HG03045 (cell line): Measurements from ENCODE around the gene ZDHHC3.

Source experiments
- ATAC-seq: cut with Tn5 transposase; IDR thresholded peaks from one replicate; pipeline ENCODE4 v1.9.1; 2021; ENCODE audit warnings: mild to moderate bottlenecking, moderate library complexity; ENCODE audit not compliant: unreplicated experiment

ZDHHC3 gene

GRCh38 chr3:44930911-44931310 lies 45.1 kb downstream of the ZDHHC3 start:
- no peak for ATAC-seq

DNA sequence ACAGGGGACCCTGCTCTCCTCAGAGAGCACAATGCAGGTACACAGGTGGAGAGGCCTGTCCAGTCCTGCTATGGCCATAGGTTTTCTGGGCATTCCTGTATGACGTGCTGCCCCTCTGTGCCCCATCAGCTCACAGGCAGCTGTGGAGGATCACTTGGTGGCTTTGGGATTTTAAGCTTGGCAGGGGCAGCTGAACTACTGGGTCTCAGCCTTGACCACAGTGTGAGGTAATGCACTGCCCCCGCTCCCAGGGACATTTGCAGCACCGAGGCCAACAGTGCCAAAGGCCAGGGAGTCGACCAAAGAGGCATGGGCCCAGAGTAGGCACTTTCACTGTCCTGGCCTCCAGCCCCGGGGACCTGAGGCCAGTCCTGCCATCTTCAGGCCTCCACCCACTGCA lies 46.2 kb downstream of the ZDHHC3 start:
- no peak for ATAC-seq

GRCh38 chr3:44927371-44927770 lies 48.6 kb downstream of the ZDHHC3 start:
- ATAC-seq, result no peak

DNA sequence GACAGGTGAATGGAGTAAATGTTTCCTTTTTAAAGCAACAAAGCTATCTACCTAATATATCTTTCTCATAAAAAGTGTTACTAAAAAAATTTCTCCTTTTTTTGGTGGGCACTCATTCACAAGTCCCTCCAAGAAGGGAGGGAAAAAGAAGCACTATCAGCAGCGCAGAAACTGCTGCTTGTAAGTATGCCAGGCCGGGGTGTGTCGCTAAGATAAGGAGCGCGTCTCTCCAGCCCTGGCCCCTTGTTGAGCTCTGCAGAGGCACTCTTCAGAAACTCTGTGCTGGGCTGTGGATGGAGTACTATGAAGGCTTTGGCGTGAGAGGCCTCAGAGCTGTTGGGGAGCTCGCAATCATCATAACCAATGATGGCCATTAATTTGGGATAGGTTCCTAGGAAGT lies 49.1 kb downstream of the ZDHHC3 start:
- no peak for ATAC-seq

GRCh38 chr3:44926172-44926571 lies 49.8 kb downstream of the ZDHHC3 start:
- no peak for ATAC-seq

- no peak for ATAC-seq
These were observed 51.4 kb downstream of the ZDHHC3 start for GRCh38 chr3:44924457-44925084.

- ATAC-seq, result no peak
These were observed 52.1 kb downstream of the ZDHHC3 start for GRCh38 chr3:44923632-44924456.

DNA sequence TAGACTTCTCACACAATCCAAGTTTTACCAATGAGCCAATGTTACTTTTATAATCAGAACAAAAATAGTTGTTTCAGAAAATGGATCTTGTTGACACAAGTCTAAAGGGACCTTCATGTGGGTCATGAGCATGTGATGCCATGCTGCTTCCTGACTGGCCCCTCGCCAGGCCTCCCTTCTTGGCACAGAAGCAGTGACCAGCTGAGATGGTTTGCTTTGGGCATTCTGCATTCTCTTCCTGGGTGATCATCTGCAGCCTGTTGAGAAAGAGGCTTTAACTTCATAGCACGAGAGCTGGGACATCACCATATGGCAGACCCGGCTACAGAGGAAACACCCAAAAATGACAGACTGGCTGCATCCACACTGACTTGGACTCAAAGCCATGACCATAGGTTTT lies 55.9 kb downstream of the ZDHHC3 start:
- ATAC-seq, result no peak

- ATAC-seq, result no peak
These were observed 57.4 kb downstream of the ZDHHC3 start for GRCh38 chr3:44918581-44918980.

- ATAC-seq, result no peak
These were observed 57.9 kb downstream of the ZDHHC3 start for GRCh38 chr3:44918087-44918486.

GRCh38 chr3:44915702-44916438 lies 60.1 kb downstream of the ZDHHC3 start:
- ATAC-seq, result no peak

DNA sequence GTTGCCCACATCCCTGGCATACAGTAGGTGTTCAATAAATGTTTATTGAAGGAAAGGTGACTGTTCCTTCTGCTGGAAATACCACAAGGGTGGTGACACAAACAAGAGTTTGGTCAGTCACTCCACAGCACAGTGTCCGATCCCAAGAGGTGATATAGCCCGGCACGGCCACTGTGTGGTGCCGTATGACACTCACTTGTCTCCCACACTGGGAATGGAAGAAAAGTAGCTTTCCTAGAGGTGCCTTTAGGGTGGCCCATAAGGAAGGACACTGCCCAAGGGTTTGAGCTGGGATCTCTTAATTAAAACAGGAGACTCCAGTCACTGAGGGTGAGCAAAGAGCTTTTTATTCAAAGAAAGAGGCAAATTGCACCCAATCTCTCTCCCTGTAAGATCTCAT lies 61.0 kb downstream of the ZDHHC3 start:
- ATAC-seq, result no peak

DNA sequence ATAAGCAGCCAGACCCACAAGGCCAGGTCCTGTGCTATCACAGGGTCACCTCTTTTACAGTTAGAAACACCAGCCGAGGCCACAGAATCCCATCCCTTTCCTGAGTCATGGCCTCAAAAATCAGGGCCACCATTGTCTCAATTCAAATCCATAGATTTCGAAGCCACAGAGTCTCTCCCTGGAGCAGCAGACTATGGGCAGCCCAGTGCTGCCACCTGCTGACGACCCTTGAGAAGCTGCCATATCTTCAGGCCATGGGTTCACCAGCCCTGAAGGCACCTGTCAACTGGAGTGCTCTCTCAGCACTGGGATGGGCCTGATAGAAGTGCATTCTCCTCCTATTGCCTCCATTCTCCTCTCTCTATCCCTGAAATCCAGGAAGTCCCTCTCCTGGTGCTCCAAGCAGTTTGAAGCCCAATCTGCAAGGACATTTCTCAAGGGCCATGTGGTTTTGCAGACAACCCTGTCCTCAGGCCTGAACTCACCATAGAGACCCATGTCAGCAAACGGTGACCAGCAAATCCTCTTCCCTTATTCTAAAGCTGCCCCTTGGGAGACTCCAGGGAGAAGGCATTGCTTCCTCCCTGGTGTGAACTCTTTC lies 62.0 kb downstream of the ZDHHC3 start:
- no peak for ATAC-seq

- ATAC-seq, result no peak
These were observed 65.3 kb downstream of the ZDHHC3 start for GRCh38 chr3:44910693-44911092.

GRCh38 chr3:44909063-44909462 lies 66.9 kb downstream of the ZDHHC3 start:
- ATAC-seq, result no peak

DNA sequence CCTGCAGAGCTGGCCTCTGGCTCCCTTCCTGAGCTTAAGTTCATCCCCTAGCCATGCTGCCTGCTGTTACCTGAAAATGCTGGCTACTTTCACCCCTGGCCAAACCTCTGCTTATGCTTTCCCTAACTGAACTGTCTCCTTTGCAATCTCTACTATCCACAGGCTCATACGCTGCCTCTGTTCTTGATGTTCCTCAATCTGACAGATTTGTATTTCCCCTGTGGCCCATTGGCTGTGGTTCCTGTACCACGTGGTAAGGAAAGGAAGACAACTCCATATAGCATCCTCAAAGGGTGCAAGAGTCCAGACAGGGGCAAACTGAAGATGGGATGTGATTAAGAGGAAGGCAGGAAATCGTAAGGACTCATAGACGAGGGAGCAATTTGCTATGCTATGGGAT lies 68.4 kb downstream of the ZDHHC3 start:
- no peak for ATAC-seq

DNA sequence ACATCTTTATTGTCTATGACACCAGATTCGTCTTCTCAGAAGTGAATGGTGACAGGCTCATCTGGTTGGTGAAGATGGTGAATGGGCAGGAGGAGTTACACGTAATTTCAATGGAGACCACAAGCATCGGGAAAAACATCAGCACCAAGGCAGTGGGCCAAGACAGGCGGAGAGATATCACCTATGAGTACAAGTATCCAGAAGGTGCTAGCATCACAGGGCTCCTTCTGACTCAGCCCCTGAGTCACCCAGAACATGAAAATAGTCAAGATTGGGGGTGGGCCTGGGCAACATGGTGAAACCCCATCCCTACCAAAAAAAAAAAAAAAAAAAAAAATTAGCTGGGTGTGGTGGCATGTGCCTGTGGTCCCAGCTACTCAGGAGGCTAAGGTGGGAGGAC lies 69.0 kb downstream of the ZDHHC3 start:
- no peak for ATAC-seq

GRCh38 chr3:44905446-44906157 lies 70.4 kb downstream of the ZDHHC3 start:
- no peak for ATAC-seq

- no peak for ATAC-seq
These were observed 72.2 kb downstream of the ZDHHC3 start for GRCh38 chr3:44903751-44904150.

GRCh38 chr3:44903314-44903713 lies 72.7 kb downstream of the ZDHHC3 start:
- no peak for ATAC-seq

DNA sequence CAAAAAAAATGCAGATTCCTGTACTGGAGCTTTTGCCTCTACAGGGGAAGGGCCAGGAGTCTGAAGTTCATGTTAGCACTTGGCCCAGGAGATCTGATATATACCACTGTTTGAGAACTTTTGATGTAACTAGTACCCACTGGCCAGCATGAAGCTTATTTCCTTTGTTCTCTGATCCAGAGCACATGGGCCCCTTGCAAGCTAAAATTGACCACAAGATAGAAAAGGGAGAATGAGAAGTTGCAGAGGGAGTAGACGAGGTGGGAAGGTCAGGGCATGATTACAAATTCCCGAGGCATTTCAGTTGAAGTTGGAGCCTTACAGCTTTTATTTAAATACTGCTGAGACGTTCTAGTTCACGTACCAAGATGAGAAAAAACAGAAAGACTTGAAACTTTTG lies 73.3 kb downstream of the ZDHHC3 start:
- no peak for ATAC-seq
